ENCODE measurements around the gene S100P. TPM values are rescaled to one million over a fixed set of nuclear protein-coding genes. Genes with fewer than 3 reads are reported as not detected.
"Not testable (repeated sequence)": the region's sequence is repeated elsewhere in the genome, so short reads cannot be mapped to it uniquely, and the experiment has no call there.

Gene S100P
- total RNA-seq, 1 donor from 2014 or later, result not detected

DNA sequence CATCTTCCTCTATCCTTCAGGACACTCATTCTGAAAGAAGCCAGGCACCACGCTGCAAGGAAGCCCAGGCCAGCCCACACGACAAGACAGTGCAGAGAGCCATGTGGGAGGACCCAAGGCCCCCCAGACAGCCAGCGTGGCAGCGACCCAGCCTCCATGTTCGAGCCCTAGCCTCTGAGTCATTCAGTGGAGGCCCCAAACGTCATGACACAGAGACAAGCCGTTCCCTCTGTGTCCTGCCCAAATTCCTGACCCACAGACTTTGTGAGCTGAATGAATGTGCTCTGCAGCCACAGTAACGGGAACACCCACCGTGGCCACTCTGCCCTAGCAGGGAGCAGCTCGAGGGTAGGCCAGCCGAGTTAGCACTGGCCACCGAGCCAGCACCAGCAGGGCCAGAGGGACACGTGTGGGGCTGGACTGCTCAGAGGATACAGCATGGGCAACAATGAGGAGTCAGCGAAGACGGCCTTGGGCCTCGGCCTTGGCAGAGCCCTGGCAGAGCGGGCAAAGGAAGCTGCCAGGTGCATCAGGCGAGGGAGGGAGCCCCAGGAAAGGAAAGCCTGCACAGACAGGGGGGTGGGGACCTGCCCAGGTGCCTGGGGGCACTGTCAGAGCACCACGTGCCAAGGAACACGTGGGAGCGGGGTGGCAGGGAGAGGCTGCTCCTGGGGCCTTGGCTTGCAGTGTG lies 30.9 kb downstream of the S100P start:
- DNase-seq (ENCODE audit: low read depth), result no peak

- not testable (repeated sequence) for DNase-seq (ENCODE audit: low read depth)
These were observed 31.8 kb downstream of the S100P start for GRCh38 chr4:6725427-6725961.

DNA sequence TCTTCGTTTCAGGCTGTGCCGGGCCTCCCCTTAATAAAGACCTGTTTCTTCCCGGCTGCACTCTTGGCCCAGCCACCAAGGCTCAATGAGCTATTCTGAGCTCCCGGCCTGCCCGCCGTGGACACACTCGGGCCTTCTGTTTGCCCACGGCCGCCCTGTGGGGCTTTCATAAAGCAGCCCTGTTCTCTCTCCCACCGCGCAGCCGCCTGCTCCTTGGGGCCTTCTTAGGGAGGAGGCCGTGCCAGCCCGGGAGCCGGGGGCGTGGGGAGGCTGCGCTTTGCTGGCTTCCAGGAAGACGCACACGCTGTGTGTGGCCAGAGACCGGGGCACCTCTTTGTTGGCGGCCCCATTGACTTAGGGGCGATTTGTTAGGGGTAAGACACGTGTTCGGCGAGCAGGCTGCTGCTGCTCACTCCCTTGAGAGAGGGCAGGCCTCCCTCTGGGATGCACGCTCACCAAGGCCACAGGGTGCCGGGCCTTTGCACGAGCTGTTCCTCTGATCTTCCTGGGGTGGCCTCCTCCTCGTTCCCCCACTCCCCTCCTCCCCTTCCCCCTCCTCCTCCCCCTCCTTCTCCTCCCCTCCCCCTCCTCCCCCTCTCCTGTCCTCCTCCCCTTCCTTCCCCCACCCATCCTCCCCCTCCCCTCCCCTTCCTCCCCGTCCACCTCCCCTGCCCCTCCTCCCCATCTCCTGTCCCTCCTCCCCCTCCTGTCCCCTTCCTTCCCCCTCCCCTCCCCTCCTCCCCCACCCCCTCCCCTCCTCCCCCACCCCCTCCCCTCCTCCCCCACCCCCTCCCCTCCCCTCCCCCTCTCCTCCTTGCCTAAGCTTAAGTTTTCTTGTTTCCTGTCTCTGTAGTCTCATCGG lies 33.6 kb downstream of the S100P start:
- DNase-seq (ENCODE audit: low read depth), result no peak

GRCh38 chr4:6727943-6728250 lies 34.2 kb downstream of the S100P start:
- no peak for DNase-seq (ENCODE audit: low read depth)

DNA sequence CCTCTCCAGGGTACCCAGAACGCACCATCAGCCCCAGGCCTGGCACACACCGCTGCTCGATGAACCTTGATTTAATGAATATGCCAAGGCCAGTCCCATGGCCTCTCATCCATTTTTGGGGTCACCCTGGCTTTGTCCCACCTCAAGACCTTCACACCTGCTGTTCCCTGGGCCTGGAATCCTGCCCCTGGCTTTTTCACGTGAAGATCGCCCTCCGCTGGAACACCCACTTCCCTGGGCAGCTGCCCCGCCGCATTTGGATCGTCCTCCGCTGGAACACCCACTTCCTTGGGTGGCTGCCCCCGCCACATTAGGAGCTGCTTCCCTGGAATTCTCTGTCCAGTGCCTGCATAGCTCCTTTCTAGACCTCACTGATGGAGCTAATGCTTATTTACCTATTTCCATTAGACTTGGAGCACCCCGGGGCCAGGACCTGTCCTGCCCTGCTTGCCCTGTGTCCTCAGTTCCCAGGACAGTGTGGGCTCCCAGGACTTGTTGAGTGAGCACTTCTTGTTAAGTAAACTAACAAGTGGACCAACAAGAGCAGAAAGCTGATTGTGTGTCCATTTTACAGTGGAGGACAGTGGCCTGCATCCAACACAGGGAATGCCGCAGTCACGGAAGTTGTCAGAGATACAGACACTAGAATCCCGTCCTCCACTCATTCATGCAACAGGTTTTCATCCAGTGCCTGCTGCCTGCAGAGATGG lies 34.8 kb downstream of the S100P start:
- DNase-seq (ENCODE audit: low read depth), result no peak

DNA sequence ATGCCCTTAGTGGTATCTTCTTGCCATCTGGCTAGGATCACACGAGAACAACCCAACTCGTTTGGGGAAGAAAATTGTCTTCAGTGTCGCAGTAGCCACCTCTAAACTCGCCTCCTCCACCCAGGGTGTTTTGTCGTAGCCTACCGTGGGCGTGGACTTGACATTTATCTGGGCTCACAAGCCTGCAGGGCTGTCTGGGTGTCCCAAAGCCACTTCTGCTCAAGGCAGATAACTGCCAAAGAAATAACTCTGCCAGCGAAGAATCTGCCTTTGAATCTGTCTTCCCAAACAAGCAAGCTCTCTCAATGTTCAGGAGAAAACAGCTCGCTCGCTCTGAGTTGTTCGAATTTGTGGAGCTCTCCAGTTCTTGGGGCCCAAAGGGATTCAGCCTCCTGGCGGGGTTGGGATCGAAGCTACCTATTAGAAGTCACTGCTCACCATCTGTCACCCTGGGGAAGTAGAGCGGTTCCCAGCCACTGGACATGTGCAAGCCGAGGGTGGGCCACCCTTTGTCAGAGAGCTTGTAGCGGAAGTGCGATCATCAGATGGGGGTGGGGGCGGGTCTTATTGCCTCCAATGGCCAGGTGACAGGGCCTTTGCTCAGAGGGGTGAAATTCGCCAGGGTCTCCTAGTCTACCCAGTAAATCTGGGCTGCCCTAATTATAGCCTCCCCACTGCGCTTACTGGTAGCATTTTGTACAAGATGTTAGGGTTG lies 37.1 kb downstream of the S100P start:
- no peak for DNase-seq (ENCODE audit: low read depth)

DNA sequence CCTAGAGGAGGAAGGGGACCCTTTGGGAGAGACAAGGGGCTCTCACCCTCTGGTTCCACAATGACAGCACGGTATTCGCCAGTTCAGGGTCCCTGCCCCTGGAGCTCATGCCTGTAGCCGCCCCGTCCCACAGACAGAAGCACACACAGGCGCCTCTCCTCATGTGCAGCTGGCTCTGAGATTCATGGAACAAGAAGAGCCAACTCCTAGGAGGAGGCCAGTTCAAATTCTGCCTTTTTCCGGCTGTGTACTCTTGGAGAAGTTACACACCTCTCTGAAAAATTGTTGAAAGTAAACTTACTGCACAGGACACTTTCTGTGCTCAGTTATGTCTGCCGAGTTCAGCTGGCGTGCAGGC lies 37.6 kb downstream of the S100P start:
- DNase-seq (ENCODE audit: low read depth), result no peak

- DNase-seq (ENCODE audit: low read depth), result no peak
These were observed 38.1 kb downstream of the S100P start for GRCh38 chr4:6731780-6732179.

- peak; percentile 78 for DNase-seq (ENCODE audit: low read depth)
These were observed 39.0 kb downstream of the S100P start for GRCh38 chr4:6732441-6733357.

DNA sequence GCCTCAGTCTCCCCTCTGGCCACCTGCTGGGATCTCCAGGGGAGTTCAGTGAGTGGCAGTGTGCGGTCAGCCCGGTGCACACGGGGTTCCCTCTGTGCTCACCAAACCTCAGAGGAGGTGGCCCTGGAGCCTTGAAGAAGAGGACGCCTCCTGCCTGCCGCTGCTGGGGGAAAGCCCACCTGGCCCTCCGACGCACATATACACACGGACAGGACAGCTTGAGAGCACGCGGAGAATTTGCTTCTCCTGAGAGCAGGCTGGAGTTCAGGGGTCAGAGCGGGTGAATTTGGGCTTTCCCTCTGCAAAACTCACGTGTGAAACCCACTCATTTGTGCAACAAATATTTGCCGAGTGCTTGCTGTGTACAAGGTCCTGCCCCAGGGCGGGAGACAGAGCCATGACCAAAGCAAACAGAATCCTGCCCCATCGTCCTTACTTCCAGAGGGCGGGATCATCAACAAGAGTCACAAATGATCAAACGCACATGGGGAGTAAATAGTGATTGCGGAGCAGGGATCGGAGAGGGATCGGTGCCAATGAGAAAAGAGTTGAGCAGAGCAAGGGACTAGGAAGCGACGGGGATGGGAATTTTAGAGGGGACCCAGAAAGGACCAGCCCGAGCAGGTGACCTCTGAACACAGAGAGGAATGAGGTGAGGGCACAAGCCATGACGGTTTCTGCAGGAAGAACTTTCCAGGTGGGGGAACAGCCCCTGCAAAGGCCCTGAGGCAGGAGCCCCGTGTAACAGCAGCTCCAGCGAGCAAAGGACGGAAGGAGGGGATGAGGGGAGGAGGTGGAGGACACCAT lies 39.9 kb downstream of the S100P start:
- no peak for DNase-seq (ENCODE audit: low read depth)

- no peak for DNase-seq (ENCODE audit: low read depth)
These were observed 40.6 kb downstream of the S100P start for GRCh38 chr4:6734165-6734786.

GRCh38 chr4:6739920-6740319 lies 46.2 kb downstream of the S100P start:
- no peak for DNase-seq (ENCODE audit: low read depth)

GRCh38 chr4:6740347-6740746 lies 46.7 kb downstream of the S100P start:
- no peak for DNase-seq (ENCODE audit: low read depth)

DNA sequence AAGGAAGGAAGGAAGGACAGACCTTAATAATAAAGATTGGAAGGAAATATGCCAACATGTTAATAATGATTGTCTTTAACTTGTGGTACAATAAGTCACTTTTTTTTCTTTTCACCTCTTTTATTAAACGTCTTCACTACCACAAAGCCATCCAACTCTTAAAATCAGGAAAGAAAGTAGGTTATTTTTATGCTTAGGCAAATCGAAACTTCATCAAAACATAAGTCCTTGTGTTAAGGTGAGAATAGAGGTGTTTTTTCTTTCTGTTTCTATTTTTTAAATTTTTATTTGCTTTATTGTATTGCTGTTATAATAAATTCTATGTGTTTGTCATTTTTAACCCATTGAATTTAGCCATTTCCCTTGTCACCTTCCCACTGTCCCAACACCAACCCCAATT lies 48.8 kb downstream of the S100P start:
- DNase-seq (ENCODE audit: low read depth), result no peak

- DNase-seq (ENCODE audit: low read depth), result no peak
These were observed 49.3 kb downstream of the S100P start for GRCh38 chr4:6742989-6743388.
